Endothelial cell of umbilical vein (primary cell): ENCODE data around the gene ARRB1. TPM values are rescaled to one million over a fixed set of nuclear protein-coding genes. Genes with fewer than 3 reads are reported as not detected.

Source experiments
- BruUV-seq: library from RNA; stranded (reverse); fragments of 400-500 nt; replicated peaks from 2 replicates; lab custom pipeline; 2021; lab: Mats Ljungman, UMichigan
- CTCF ChIA-PET: fragments of 300-600, 350-600 bp; sonication (Branson Sonifier 250); formaldehyde crosslinking; loops from one replicate; lab custom pipeline; 2021; ENCODE audit warnings: antibody characterized with exemption, inconsistent platforms; lab: Charles Lee
- POLR2A ChIA-PET: fragments of 300-600, 350-600 bp; sonication (Branson Sonifier 250); formaldehyde crosslinking; loops from one replicate; lab custom pipeline; 2021; ENCODE audit warnings: antibody characterized with exemption, inconsistent platforms; lab: Charles Lee
- DNase-seq: peaks from one replicate; pipeline ENCODE4 v3.0.0-alpha.2; 2011; ENCODE audit warnings: low read depth, low spot score
- FAIRE-seq: peaks from 2 replicates; lab custom pipeline; 2011; peaks lifted over from hg19 to GRCh38; lab: Jason Lieb, UNC
- H2AFZ ChIP-seq: 2 replicates; pipeline ENCODE4 v1.6.0; 2012; ENCODE audit warnings: low read depth, low read length, control low read depth, inconsistent platforms
- H3K27ac ChIP-seq: 2 replicates; pipeline ENCODE4 v1.5.1; 2011; ENCODE audit warnings: low read depth, mild to moderate bottlenecking, control low read depth, low read length, moderate library complexity; ENCODE audit not compliant: insufficient read depth
- H3K27me3 ChIP-seq, 2 experiments: 2 replicates each; pipeline versions ENCODE4 v1.6.0 to v1.6.1; 2011; ENCODE audit warnings: low read length in 2 of 2, mixed read lengths in 1 of 2; ENCODE audit not compliant: control insufficient read depth in 2 of 2, insufficient read depth in 2 of 2
- H3K36me3 ChIP-seq, 2 experiments: 2 replicates in 1 of 2; 3 replicates in 1 of 2; pipeline ENCODE4 v1.5.1; 2011; ENCODE audit warnings: low read length in 2 of 2, mild to moderate bottlenecking in 1 of 2, moderate library complexity in 1 of 2; ENCODE audit not compliant: control insufficient read depth in 2 of 2, insufficient read depth in 2 of 2; ENCODE audit errors: extremely low read depth in 1 of 2
- H3K4me1 ChIP-seq: 3 replicates; pipeline ENCODE4 v1.5.1; 2011; ENCODE audit warnings: mild to moderate bottlenecking, low read length; ENCODE audit not compliant: control insufficient read depth, insufficient read depth; ENCODE audit errors: extremely low read depth
- H3K4me2 ChIP-seq: 2 replicates; pipeline ENCODE4 v1.6.1; 2011; ENCODE audit warnings: low read length, control low read depth, mixed read lengths; ENCODE audit not compliant: insufficient read depth
- H3K4me3 ChIP-seq, 3 experiments: fragments of 200-600 bp in 1 of 3; sonication (generic), shearing (Covaris generic) in 1 of 3; replicated peaks in 1 of 3; 2 replicates each; pipeline ENCODE4 v1.5.1; 2011 to 2016; ENCODE audit warnings: control low read depth in 3 of 3, low read length in 3 of 3, mild to moderate bottlenecking in 2 of 3, inconsistent platforms in 1 of 3, low read depth in 1 of 3, moderate library complexity in 1 of 3; ENCODE audit not compliant: insufficient read depth in 1 of 3
- H3K79me2 ChIP-seq: 2 replicates; pipeline ENCODE4 v1.6.0; 2012; ENCODE audit warnings: low read length, inconsistent platforms; ENCODE audit not compliant: control insufficient read depth, insufficient read depth
- H3K9ac ChIP-seq: replicated peaks from 2 replicates; pipeline ENCODE3; 2011; ENCODE audit warnings: low read length, control low read depth; ENCODE audit not compliant: insufficient read depth; ENCODE audit errors: extremely low read depth
- H3K9me1 ChIP-seq: replicated peaks from 3 replicates; pipeline ENCODE4 v1.6.0; 2011; ENCODE audit warnings: mild to moderate bottlenecking, low read length; ENCODE audit not compliant: control insufficient read depth, insufficient read depth; ENCODE audit errors: extremely low read depth
- H3K9me3 ChIP-seq: replicated peaks from 2 replicates; pipeline ENCODE4 v1.5.1; 2012; ENCODE audit warnings: low read length, inconsistent platforms; ENCODE audit not compliant: control insufficient read depth, insufficient read depth
- H4K20me1 ChIP-seq: replicated peaks from 2 replicates; pipeline ENCODE3; 2011; ENCODE audit warnings: mild to moderate bottlenecking, low read length; ENCODE audit not compliant: control insufficient read depth, insufficient read depth; ENCODE audit errors: extremely low read depth
- EZH2 ChIP-seq: IDR thresholded peaks from 2 replicates; pipeline ENCODE4 v1.6.1; 2012; ENCODE audit warnings: borderline replicate concordance, low read depth, mild to moderate bottlenecking, moderate library complexity, low read length, inconsistent platforms; ENCODE audit not compliant: severe bottlenecking
- FOS ChIP-seq: IDR thresholded peaks from 2 replicates; pipeline ENCODE4 v1.6.1; 2011; ENCODE audit warnings: mild to moderate bottlenecking, low read length, moderate library complexity, borderline replicate concordance; ENCODE audit not compliant: insufficient read depth
- GATA2 ChIP-seq: IDR thresholded peaks from 2 replicates; pipeline ENCODE4 v1.7.0; 2011; ENCODE audit warnings: low read depth, mild to moderate bottlenecking, moderate library complexity, mixed read lengths, low read length; ENCODE audit not compliant: insufficient read length, insufficient read depth
- JUN ChIP-seq: IDR thresholded peaks from 2 replicates; pipeline ENCODE4 v1.6.1; 2011; ENCODE audit warnings: borderline replicate concordance, low read depth; ENCODE audit not compliant: insufficient read length, insufficient read depth
- MAX ChIP-seq: IDR thresholded peaks from 2 replicates; pipeline ENCODE4 v1.6.1; 2011; ENCODE audit not compliant: insufficient read depth, insufficient read length
- MYC ChIP-seq: IDR thresholded peaks from one replicate; pipeline ENCODE4 v1.6.1; 2011; ENCODE audit warnings: mild to moderate bottlenecking, low read depth, low read length
- POLR2A ChIP-seq: IDR thresholded peaks from 2 replicates; pipeline ENCODE4 v1.6.1; 2012; ENCODE audit warnings: low read depth, mild to moderate bottlenecking, control low read depth, low read length
- POLR2AphosphoS5 ChIP-seq: IDR thresholded peaks from 2 replicates; pipeline ENCODE4 v1.6.1; 2012; ENCODE audit warnings: low read depth, mild to moderate bottlenecking, control low read depth, low read length, moderate library complexity; ENCODE audit not compliant: insufficient read depth
- dilution Hi-C: fragments of 300-500 bp; cut with MboI; formaldehyde crosslinking; loops from one replicate; pipeline ENCODE4 v1.15.0; 2019; ENCODE audit warnings: low sequenced_read_pairs; ENCODE audit not compliant: extremely low pct_ligation_motif_present
- intact Hi-C: fragments of 100-400 bp; cut with micrococcal nuclease; formaldehyde crosslinking; loops from one replicate; pipeline ENCODE4 v1.10.0; 2022
- polyA plus RNA-seq, 4 experiments: library from polyadenylated mRNA; depleted of rRNA in 3 of 4; stranded (reverse) in 3 of 4; unstranded in 1 of 4; fragments of >200 nt; gene quantifications; 2 replicates each; pipeline versions ENCODE4 v1.2.1 to v1.2.3, GENCODE V29; 2011 to 2012; ENCODE audit warnings: missing spikeins in 1 of 4
- total RNA-seq: library from RNA; stranded (reverse); gene quantifications from 2 replicates; pipeline ENCODE4 v1.2.3, GENCODE V29; 2021
- TF ChIP-seq, protein P1 (sequence below), 2 donors: IDR thresholded peaks; 1 replicate in 1 of 2; 2 replicates in 1 of 2; pipeline ENCODE4 v1.5.1; 2011; ENCODE audit warnings: low read length in 2 of 2, mild to moderate bottlenecking in 2 of 2, moderate library complexity in 2 of 2, control low read depth in 1 of 2, inconsistent platforms in 1 of 2, low read depth in 1 of 2; ENCODE audit not compliant: insufficient read depth in 1 of 2; ENCODE audit errors: extremely low read depth in 1 of 2

Gene ARRB1
- total and polyA plus RNA-seq, 2 donors (not counting 3 experiments of a cell fraction or from before 2014, with no cell fraction given), result 63.9 to 92.6 TPM

DNA sequence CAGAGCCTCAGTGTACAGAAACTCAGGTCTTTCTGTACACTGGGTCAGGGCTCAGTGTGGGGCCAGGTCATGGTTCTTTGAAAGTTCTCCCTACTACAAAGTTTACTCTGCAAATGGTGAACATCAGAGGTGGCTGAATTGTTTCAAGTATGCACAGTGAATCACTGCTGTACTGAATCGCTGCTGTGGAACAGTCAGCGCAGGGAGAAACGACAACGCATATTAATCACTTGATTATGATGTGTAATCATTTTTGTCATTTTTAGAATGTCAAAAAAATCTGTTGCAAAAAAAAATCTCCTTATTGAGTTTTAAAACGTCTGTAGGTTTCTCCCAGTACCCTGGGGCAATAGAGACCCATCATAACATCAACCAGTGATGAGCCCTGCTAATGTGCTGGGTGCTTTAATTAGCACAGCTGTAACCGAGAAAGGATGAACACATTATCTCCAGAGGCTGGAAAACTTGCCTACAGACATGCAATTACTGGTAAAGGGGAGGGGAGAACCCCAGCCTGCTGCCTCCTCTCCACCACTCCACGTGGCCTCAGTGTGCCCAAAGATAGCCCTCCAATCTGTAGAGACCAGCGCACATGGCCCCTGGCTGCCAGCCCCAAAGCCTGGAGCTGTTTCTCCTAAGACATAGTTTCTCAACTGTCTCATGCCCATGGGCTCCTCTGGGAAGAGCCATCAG lies 12.8 kb downstream of the ARRB1 start:
- POLR2A ChIA-PET, result no interaction called here
- TF ChIP-seq POLR2A, result no peak
- TF ChIP-seq POLR2AphosphoS5, result no peak
- no peak for TF ChIP-seq JUN
- no peak for TF ChIP-seq MAX
- no peak for TF ChIP-seq GATA2
- TF ChIP-seq EZH2, result no peak
- TF ChIP-seq, protein P1, sequence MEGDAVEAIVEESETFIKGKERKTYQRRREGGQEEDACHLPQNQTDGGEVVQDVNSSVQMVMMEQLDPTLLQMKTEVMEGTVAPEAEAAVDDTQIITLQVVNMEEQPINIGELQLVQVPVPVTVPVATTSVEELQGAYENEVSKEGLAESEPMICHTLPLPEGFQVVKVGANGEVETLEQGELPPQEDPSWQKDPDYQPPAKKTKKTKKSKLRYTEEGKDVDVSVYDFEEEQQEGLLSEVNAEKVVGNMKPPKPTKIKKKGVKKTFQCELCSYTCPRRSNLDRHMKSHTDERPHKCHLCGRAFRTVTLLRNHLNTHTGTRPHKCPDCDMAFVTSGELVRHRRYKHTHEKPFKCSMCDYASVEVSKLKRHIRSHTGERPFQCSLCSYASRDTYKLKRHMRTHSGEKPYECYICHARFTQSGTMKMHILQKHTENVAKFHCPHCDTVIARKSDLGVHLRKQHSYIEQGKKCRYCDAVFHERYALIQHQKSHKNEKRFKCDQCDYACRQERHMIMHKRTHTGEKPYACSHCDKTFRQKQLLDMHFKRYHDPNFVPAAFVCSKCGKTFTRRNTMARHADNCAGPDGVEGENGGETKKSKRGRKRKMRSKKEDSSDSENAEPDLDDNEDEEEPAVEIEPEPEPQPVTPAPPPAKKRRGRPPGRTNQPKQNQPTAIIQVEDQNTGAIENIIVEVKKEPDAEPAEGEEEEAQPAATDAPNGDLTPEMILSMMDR (IDR thresholded peaks at IDR 0.05; ENCODE audit: extremely low read depth in 1 of 2, insufficient read depth in 1 of 2, low read depth in 1 of 2, low read length in 2 of 2), result no peak
- no peak for TF ChIP-seq FOS
- TF ChIP-seq MYC, result no peak
- no TSS peak for BruUV-seq
- intact Hi-C loops (no loop called here), dilution Hi-C loops (no loop called here)
- no peaks in the 10 kb centered on the region for H3K9me3 ChIP-seq
- no peaks in the 10 kb centered on the region for H4K20me1 ChIP-seq
- no peak overlapping the region for H2AFZ ChIP-seq
- no peaks in the 10 kb centered on the region for H3K27me3 ChIP-seq
- no peaks in the 10 kb centered on the region for H3K36me3 ChIP-seq
- H3K79me2 ChIP-seq, result peaks cover 35% of the 10 kb centered on the region
- H3K4me1 ChIP-seq, result peaks cover 76% of the 10 kb centered on the region
- CTCF ChIA-PET, result interaction anchor here (2.1 to 5.0 kb wide), 7 partner anchors 9 to 59 kb away, joined by 8 to 31 read pairs (median 20); partner anchors contain the start of gene ARRB1
- DNase-seq, result peak; percentile 14
- H3K27ac ChIP-seq, result peak overlapping the region; percentile 14
- H3K4me3 ChIP-seq, result no peak overlapping the region
- no peak for FAIRE-seq
- H3K9ac ChIP-seq, result no peak overlapping the region
- no peaks in the 10 kb centered on the region for H3K9me1 ChIP-seq
- no peak overlapping the region for H3K4me2 ChIP-seq
